Measurements from ENCODE around the gene STX2. TPM values are rescaled to one million over a fixed set of nuclear protein-coding genes. Genes with fewer than 3 reads are reported as not detected.
"Not testable (repeated sequence)": the region's sequence is repeated elsewhere in the genome, so short reads cannot be mapped to it uniquely, and the experiment has no call there.

Gene STX2
- polyA plus RNA-seq, 2 of the 4 experiments (the other 2 are of a cell fraction) = 26.8 to 51.3 TPM

DNA sequence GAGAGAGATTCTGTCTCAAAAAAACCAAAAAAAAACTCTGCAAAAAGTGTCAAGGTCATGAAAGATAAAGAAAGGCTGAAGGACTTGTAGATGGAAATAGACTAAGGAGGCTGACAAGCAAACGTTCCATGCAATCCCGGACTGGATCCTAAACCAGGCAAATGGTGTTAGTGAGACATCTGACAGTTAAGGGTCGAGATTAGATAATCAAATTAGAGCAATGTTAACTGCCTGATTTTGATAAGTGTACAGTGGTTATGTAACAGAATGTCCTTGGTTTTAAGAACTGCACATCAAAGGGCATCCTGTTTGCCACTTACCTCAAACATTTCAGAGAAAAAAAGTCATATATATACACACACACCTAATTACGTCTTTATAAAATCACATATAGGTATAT lies 29.4 kb upstream of the STX2 start:
- TF ChIP-seq, protein P1, sequence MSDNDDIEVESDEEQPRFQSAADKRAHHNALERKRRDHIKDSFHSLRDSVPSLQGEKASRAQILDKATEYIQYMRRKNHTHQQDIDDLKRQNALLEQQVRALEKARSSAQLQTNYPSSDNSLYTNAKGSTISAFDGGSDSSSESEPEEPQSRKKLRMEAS (IDR thresholded peaks at IDR 0.05) = no peak
- ATAC-seq = no peak
- CTCF ChIA-PET = interaction anchor here (1.5 kb wide), 1 partner anchor 29 kb away, joined by 4 read pairs; no protein-coding TSS in a partner anchor
- no peak for DNase-seq (ENCODE audit: low read depth in 1 of 2, low spot score in 1 of 2)
- Histone ChIP-seq H3K9me3 (no peaks in the 10 kb centered on the region), H3K27ac (no peak overlapping the region), H3K4me3 (no peak overlapping the region), H3K4me1 (peaks cover 10% of the 10 kb centered on the region; the same call in 1 of the 3 replicates), H3K4me2 (no peak overlapping the region)
- POLR2A ChIA-PET = no interaction called here
- FAIRE-seq = no peak
- WGBS (ENCODE audit: missing lambda C conversion rate) = 86% methylated on average over 4 of the region's 4 CpGs

- peak; percentile 17 to 58; a peak in 3 of 4 replicates for TF ChIP-seq CEBPB (IDR thresholded peaks at IDR 0.05)
- no peak for TF ChIP-seq FOXS1 (CRISPR knock-in tag; IDR thresholded peaks at IDR 0.05)
Observed at GRCh38 chr12:130863298-130863697, 24.2 kb upstream of the STX2 start.

DNA sequence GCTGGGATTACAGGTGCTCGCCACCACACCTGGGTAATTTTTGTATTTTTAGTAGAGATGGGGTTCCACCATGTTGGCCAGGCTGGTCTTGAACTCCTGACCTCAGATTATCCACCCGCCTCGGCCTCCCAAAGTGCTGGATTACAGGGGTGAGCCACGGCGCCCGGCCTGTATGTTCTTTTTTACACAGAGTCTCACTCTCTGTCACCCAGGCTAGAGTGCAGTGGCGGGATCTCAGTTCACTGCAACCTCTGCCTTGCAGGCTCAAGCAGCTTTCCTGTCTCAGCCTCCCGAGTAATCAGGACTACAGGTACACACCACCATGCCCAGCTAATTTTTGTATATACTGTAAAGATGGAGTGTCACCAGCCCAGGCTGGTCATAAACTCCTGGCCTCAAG lies 23.7 kb upstream of the STX2 start:
- 93% methylated on average over 8 of the region's 8 CpGs for WGBS (ENCODE audit: missing lambda C conversion rate)
- peaks cover 11% of the 10 kb centered on the region; the same call in 2 of the 3 replicates for H3K9me3 ChIP-seq
- FAIRE-seq; CTCF ChIA-PET; POLR2A ChIA-PET; H3K27ac ChIP-seq; DNase-seq (ENCODE audit: low read depth in 1 of 2, low spot score in 1 of 2); ATAC-seq; H3K4me1 ChIP-seq; H3K4me3 ChIP-seq; H3K4me2 ChIP-seq: not testable (repeated sequence)

More at GRCh38 chr12:130863298-130863697, 24.2 kb upstream of the STX2 start:
- 62% methylated on average over 5 of the region's 5 CpGs for WGBS (ENCODE audit: missing lambda C conversion rate)
- Histone ChIP-seq H3K4me3 (no peak overlapping the region), H3K27ac (no peak overlapping the region), H3K4me1 (no peaks in the 10 kb centered on the region), H3K4me2 (no peak overlapping the region), H3K9me3 (peaks cover 6% of the 10 kb centered on the region; the same call in 1 of the 3 replicates)
- no peak for FAIRE-seq
- POLR2A ChIA-PET = no interaction called here
- CTCF ChIA-PET = no interaction called here
- ATAC-seq = 0 out of 6 replicates have a peak, but pooled peaks of 1 of the 2 experiments have one; percentile 24
- no peak for DNase-seq (ENCODE audit: low read depth in 1 of 2, low spot score in 1 of 2)

- no peak overlapping the region for H3K4me2 ChIP-seq
- no peaks in the 10 kb centered on the region for H3K4me1 ChIP-seq
- WGBS (ENCODE audit: missing lambda C conversion rate) = 64% methylated on average over 4 of the region's 4 CpGs
- no peak for FAIRE-seq
- ATAC-seq = no peak
- CTCF ChIA-PET = interaction anchor here (1.0 kb wide), 1 partner anchor 53 kb away, joined by 3 read pairs; no protein-coding TSS in a partner anchor
- no peak for TF ChIP-seq ZC3H11A (IDR thresholded peaks at IDR 0.05)
- no peak overlapping the region for H3K4me3 ChIP-seq
- DNase-seq (ENCODE audit: low read depth in 1 of 2, low spot score in 1 of 2) = no peak
- POLR2A ChIA-PET = interaction anchor here (0.7 kb wide), 1 partner anchor 8 kb away, joined by 3 read pairs; no protein-coding TSS in a partner anchor
- no peak overlapping the region for H3K27ac ChIP-seq
- H3K9me3 ChIP-seq = peaks cover 17% of the 10 kb centered on the region
Observed at GRCh38 chr12:130862161-130862560, 23.1 kb upstream of the STX2 start.

GRCh38 chr12:130860311-130860710 lies 21.3 kb upstream of the STX2 start:
- 70% methylated on average over 9 of the region's 9 CpGs for WGBS (ENCODE audit: missing lambda C conversion rate)
- no peaks in the 10 kb centered on the region for H3K4me1 ChIP-seq

DNA sequence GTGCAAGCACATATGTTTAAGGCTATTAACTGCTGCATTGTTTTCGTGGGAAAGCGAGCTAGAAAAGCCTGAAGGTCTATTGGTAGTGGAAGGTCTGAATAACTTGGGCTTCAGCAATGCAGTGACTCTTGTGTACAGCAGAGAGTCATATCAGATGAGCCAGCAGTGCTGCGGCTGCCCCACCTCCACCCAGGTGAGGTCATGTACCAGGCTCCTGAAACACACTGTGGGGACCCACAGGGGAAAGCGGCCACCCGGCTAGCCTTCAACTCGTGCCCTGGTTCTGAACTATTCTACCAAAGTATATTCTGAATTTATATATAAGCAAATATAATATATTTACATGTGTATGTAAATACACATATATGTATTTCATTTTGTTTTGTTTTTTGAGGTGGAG lies 20.1 kb upstream of the STX2 start:
- H3K4me1 ChIP-seq = no peaks in the 10 kb centered on the region
- FAIRE-seq (no peak), ATAC-seq (no peak), DNase-seq (ENCODE audit: low read depth in 1 of 2, low spot score in 1 of 2) (no peak)
- 70% methylated on average over 6 of the region's 6 CpGs for whole genome bisulfite sequencing (ENCODE audit: missing lambda C conversion rate)
- peaks cover 22% of the 10 kb centered on the region for H3K9me3 ChIP-seq
- no peak overlapping the region for H3K4me2 ChIP-seq
- ChIA-PET POLR2A (no interaction called here), CTCF (interaction anchor here (0.5 kb wide), 1 partner anchor 15 kb away, joined by 3 read pairs; no protein-coding TSS in a partner anchor)
- H3K27ac ChIP-seq = no peak overlapping the region
- no peak overlapping the region for H3K4me3 ChIP-seq
- TF ChIP-seq HOXB5 (CRISPR knock-in tag; IDR thresholded peaks at IDR 0.05) (no peak), REST (IDR thresholded peaks at IDR 0.05) (no peak), ZNF302 (CRISPR knock-in tag; IDR thresholded peaks at IDR 0.05) (no peak), FOSL2 (IDR thresholded peaks at IDR 0.05) (no peak), FOSL2 (CRISPR knock-in tag; IDR thresholded peaks at IDR 0.05) (no peak), POLR2AphosphoS2 (conservative IDR thresholded peaks at IDR 0.05; ENCODE audit: low read length) (no peak), NR3C1 (IDR thresholded peaks at IDR 0.05) (no peak), CTCF (IDR thresholded peaks at IDR 0.05) (no peak), MAFK (IDR thresholded peaks at IDR 0.05; ENCODE audit: partially characterized antibody) (no peak), CHD2 (IDR thresholded peaks at IDR 0.05; ENCODE audit: low read length, partially characterized antibody) (no peak)
- TF ChIP-seq, protein P2, sequence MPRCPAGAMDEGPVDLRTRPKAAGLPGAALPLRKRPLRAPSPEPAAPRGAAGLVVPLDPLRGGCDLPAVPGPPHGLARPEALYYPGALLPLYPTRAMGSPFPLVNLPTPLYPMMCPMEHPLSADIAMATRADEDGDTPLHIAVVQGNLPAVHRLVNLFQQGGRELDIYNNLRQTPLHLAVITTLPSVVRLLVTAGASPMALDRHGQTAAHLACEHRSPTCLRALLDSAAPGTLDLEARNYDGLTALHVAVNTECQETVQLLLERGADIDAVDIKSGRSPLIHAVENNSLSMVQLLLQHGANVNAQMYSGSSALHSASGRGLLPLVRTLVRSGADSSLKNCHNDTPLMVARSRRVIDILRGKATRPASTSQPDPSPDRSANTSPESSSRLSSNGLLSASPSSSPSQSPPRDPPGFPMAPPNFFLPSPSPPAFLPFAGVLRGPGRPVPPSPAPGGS (IDR thresholded peaks at IDR 0.05) = no peak

More at GRCh38 chr12:130860311-130860710, 21.3 kb upstream of the STX2 start:
- no peak overlapping the region for H3K4me2 ChIP-seq
- DNase-seq (ENCODE audit: low read depth in 1 of 2, low spot score in 1 of 2) = no peak
- no peak for ATAC-seq
- POLR2A ChIA-PET = no interaction called here
- TF ChIP-seq MAZ (IDR thresholded peaks at IDR 0.05; ENCODE audit: borderline replicate concordance, low read depth, low read length) (no peak), JUNB (IDR thresholded peaks at IDR 0.05) (no peak), NFE2L2 (conservative IDR thresholded peaks at IDR 0.05; ENCODE audit: low read length) (no peak), CBX2 (IDR thresholded peaks at IDR 0.05; ENCODE audit: borderline replicate concordance, low read depth) (no peak), POLR2A (IDR thresholded peaks at IDR 0.05; ENCODE audit: low read length) (no peak), ZC3H11A (IDR thresholded peaks at IDR 0.05) (no peak), MYC (IDR thresholded peaks at IDR 0.05; ENCODE audit: borderline replicate concordance, low read length) (no peak)
- H3K4me3 ChIP-seq = no peak overlapping the region
- H3K9me3 ChIP-seq = peaks cover 22% of the 10 kb centered on the region
- CTCF ChIA-PET = no interaction called here
- no peak overlapping the region for H3K27ac ChIP-seq
- no peak for FAIRE-seq

All from A549 (cell line).